Activated naive CD8-positive, alpha-beta T cell treated with anti-CD3 and anti-CD28 coated beads, Interleukin-2, amount 50 U/mL, for 16 hours (primary cell): ENCODE results near the gene SIAE.

Source experiments
- DNase-seq: peaks from one replicate; pipeline ENCODE4 v3.0.0-alpha.2; 2020; ENCODE audit warnings: low read depth, low spot score

Gene SIAE

GRCh38 chr11:124673333-124674167, at the start of gene SIAE, which contains the start of gene SPA17:
Gene SIAE, minus strand, starts transcription at chr11:124673739. Its CDS starts 31 bp downstream, at chr11:124673708.
Gene SPA17, plus strand, starts transcription at chr11:124673904. Its CDS starts 1,361 bp downstream, at chr11:124675265.
- peak; percentile 62 for DNase-seq

GRCh38 chr11:124722176-124722575, 48.6 kb upstream of the SIAE start:
- no peak for DNase-seq

- no peak for DNase-seq
These were observed 46.0 kb upstream of the SIAE start for GRCh38 chr11:124719534-124719933.

- no peak for DNase-seq
These were observed 45.3 kb upstream of the SIAE start for GRCh38 chr11:124718801-124719200.

- no peak for DNase-seq
These were observed 44.5 kb upstream of the SIAE start for GRCh38 chr11:124717786-124718651.

GRCh38 chr11:124717421-124717785, 43.9 kb upstream of the SIAE start:
- no peak for DNase-seq

GRCh38 chr11:124716591-124716990, 43.1 kb upstream of the SIAE start:
- DNase-seq, result no peak

GRCh38 chr11:124712392-124712791, 38.9 kb upstream of the SIAE start:
- no peak for DNase-seq

- DNase-seq, result no peak
These were observed 34.3 kb upstream of the SIAE start for GRCh38 chr11:124707829-124708228.

- DNase-seq, result no peak
These were observed 26.5 kb upstream of the SIAE start for GRCh38 chr11:124700028-124700427.

- DNase-seq, result no peak
These were observed 26.0 kb upstream of the SIAE start for GRCh38 chr11:124699547-124699946.

GRCh38 chr11:124693142-124693541, 19.6 kb upstream of the SIAE start:
- no peak for DNase-seq

GRCh38 chr11:124682443-124682842, 8.9 kb upstream of the SIAE start:
- no peak for DNase-seq

GRCh38 chr11:124681421-124681820, 7.9 kb upstream of the SIAE start:
- no peak for DNase-seq

- DNase-seq, result no peak
These were observed 4.9 kb upstream of the SIAE start for GRCh38 chr11:124678416-124678815.

- no peak for DNase-seq
These were observed 2.8 kb upstream of the SIAE start for GRCh38 chr11:124676386-124676785.

- no peak for DNase-seq
These were observed 1.0 kb upstream of the SIAE start for GRCh38 chr11:124674571-124674970.

- DNase-seq, result no peak
These were observed 604 bp upstream of the SIAE start for GRCh38 chr11:124674168-124674517.

- no peak for DNase-seq
These were observed 863 bp downstream of the SIAE start for GRCh38 chr11:124672536-124673215.

GRCh38 chr11:124670732-124671131, 2.8 kb downstream of the SIAE start:
- no peak for DNase-seq

- DNase-seq, result no peak
These were observed 4.3 kb downstream of the SIAE start for GRCh38 chr11:124669193-124669592.

- DNase-seq, result no peak
These were observed 5.9 kb downstream of the SIAE start for GRCh38 chr11:124667601-124668000.
